Neural cell (in vitro differentiated cells): ENCODE measurements around the gene CDKL4. TPM values are rescaled to one million over a fixed set of nuclear protein-coding genes. Genes with fewer than 3 reads are reported as not detected.
"Not testable (repeated sequence)": the region's sequence is repeated elsewhere in the genome, so short reads cannot be mapped to it uniquely, and the experiment has no call there.

Experiments
- H2AFZ ChIP-seq: fragments of 200-600, 300-800 bp; sonication (generic), shearing (Covaris generic); 2 replicates; pipeline ENCODE4 v1.6.0; 2014; ENCODE audit warnings: low read depth, mild to moderate bottlenecking, antibody characterized with exemption, low read length, moderate library complexity
- H3F3A ChIP-seq: fragments of 200-600 bp; shearing (Covaris generic); 2 replicates; pipeline ENCODE4 v1.6.1; 2016; ENCODE audit warnings: mild to moderate bottlenecking, moderate library complexity, mixed read lengths, antibody characterized with exemption, low read length; ENCODE audit not compliant: insufficient read depth, poor library complexity, severe bottlenecking
- H3K27ac ChIP-seq: fragments of 200-600, 300-800 bp; sonication (generic), shearing (Covaris generic); 2 replicates; pipeline ENCODE4 v1.5.1; 2014; ENCODE audit warnings: mild to moderate bottlenecking, low read length, moderate library complexity
- H3K27me3 ChIP-seq: fragments of 300-800, 200-600 bp; sonication (generic), shearing (Covaris generic); 2 replicates; pipeline ENCODE4 v1.6.0; 2014; ENCODE audit warnings: mild to moderate bottlenecking, low read depth, low read length, moderate library complexity; ENCODE audit not compliant: insufficient read depth
- H3K36me3 ChIP-seq: fragments of 300-800, 200-600 bp; sonication (generic), shearing (Covaris generic); 2 replicates; pipeline ENCODE4 v1.5.1; 2014; ENCODE audit warnings: mild to moderate bottlenecking, antibody characterized with exemption, low read length, moderate library complexity; ENCODE audit not compliant: insufficient read depth
- H3K4me2 ChIP-seq: fragments of 300-800, 200-600 bp; sonication (generic), shearing (Covaris generic); 2 replicates; pipeline ENCODE4 v1.6.0; 2014; ENCODE audit warnings: mild to moderate bottlenecking, low read length
- H3K4me3 ChIP-seq: fragments of 300-800, 200-600 bp; sonication (generic), shearing (Covaris generic); 2 replicates; pipeline ENCODE4 v1.5.1; 2014; ENCODE audit warnings: mild to moderate bottlenecking, low read length, moderate library complexity
- H3K79me2 ChIP-seq: fragments of 200-600 bp; shearing (Covaris generic); replicated peaks from 2 replicates; pipeline ENCODE4 v1.6.0; 2014; ENCODE audit warnings: mild to moderate bottlenecking, low read length, moderate library complexity; ENCODE audit not compliant: insufficient read depth
- H3K9ac ChIP-seq: fragments of 300-800, 200-600 bp; sonication (generic), shearing (Covaris generic); 2 replicates; pipeline ENCODE4 v1.6.1; 2016; ENCODE audit warnings: mild to moderate bottlenecking, low read length, mixed read lengths
- H3K9me2 ChIP-seq: fragments of 200-600 bp; shearing (Covaris generic); 2 replicates; pipeline ENCODE4 v1.6.1; 2016; ENCODE audit warnings: mild to moderate bottlenecking, low read length, mixed read lengths; ENCODE audit not compliant: insufficient read depth
- H3K9me3 ChIP-seq: fragments of 200-600, 300-800 bp; sonication (generic), shearing (Covaris generic); 2 replicates; pipeline ENCODE4 v1.6.1; 2016; ENCODE audit warnings: mild to moderate bottlenecking, mixed run types, low read length, moderate library complexity, mixed read lengths
- H4K20me1 ChIP-seq: fragments of 200-600 bp; shearing (Covaris generic); 2 replicates; pipeline ENCODE4 v1.6.1; 2016; ENCODE audit warnings: mild to moderate bottlenecking, mixed run types; ENCODE audit not compliant: insufficient read depth
- CTCF ChIP-seq: fragments of 450-650 bp; IDR thresholded peaks from 2 replicates; pipeline ENCODE4 v1.5.1; 2014; ENCODE audit warnings: antibody characterized with exemption, mild to moderate bottlenecking, moderate library complexity; ENCODE audit not compliant: poor library complexity, severe bottlenecking
- EP300 ChIP-seq: fragments of 450-650 bp; conservative IDR thresholded peaks from 2 replicates; pipeline ENCODE4 v1.6.1; 2014; ENCODE audit warnings: antibody characterized with exemption, mild to moderate bottlenecking, moderate library complexity; ENCODE audit not compliant: poor library complexity, severe bottlenecking
- EZH2 ChIP-seq: fragments of 200-600, 300-800 bp; shearing (Covaris generic), sonication (generic); IDR thresholded peaks from 2 replicates; pipeline ENCODE4 v1.6.1; 2014; ENCODE audit warnings: antibody characterized with exemption, low read length, borderline replicate concordance, mild to moderate bottlenecking; ENCODE audit not compliant: insufficient read depth, poor library complexity, severe bottlenecking
- MXI1 ChIP-seq: fragments of 450-650 bp; conservative IDR thresholded peaks from 2 replicates; pipeline ENCODE4 v1.6.1; 2014; ENCODE audit warnings: antibody characterized with exemption, mild to moderate bottlenecking; ENCODE audit not compliant: poor library complexity, severe bottlenecking
- POLR2AphosphoS5 ChIP-seq: IDR thresholded peaks from 2 replicates; pipeline ENCODE4 v1.6.1; 2012
- RAD21 ChIP-seq: fragments of 450-650 bp; conservative IDR thresholded peaks from 2 replicates; pipeline ENCODE4 v1.6.1; 2014; ENCODE audit warnings: antibody characterized with exemption, mild to moderate bottlenecking, moderate library complexity
- REST ChIP-seq: IDR thresholded peaks from 2 replicates; pipeline ENCODE4 v1.6.1; 2012; ENCODE audit warnings: borderline replicate concordance
- SMC3 ChIP-seq: fragments of 450-650 bp; conservative IDR thresholded peaks from 2 replicates; pipeline ENCODE4 v1.6.1; 2014; ENCODE audit warnings: antibody characterized with exemption, mild to moderate bottlenecking, moderate library complexity; ENCODE audit not compliant: poor library complexity
- TAF1 ChIP-seq: IDR thresholded peaks from 2 replicates; pipeline ENCODE4 v1.6.1; 2012; ENCODE audit warnings: low read depth
- polyA plus RNA-seq: library from polyadenylated mRNA; depleted of rRNA; stranded (reverse); fragments of >200 nt; gene quantifications from 2 replicates; pipeline ENCODE4 v1.2.3, GENCODE V29; 2014

The CDKL4 gene
- polyA plus RNA-seq, 1 donor from 2014 or later = not detected

- Histone ChIP-seq H3F3A (no peaks in the 10 kb centered on the region), H4K20me1 (no peaks in the 10 kb centered on the region), H3K9ac (no peak overlapping the region), H3K79me2 (no peaks in the 10 kb centered on the region), H3K36me3 (no peaks in the 10 kb centered on the region), H3K9me2 (no peaks in the 10 kb centered on the region), H3K4me3 (no peak overlapping the region), H3K27ac (no peak overlapping the region), H3K27me3 (no peaks in the 10 kb centered on the region), H3K9me3 (no peaks in the 10 kb centered on the region), H2AFZ (no peak overlapping the region), H3K4me2 (no peak overlapping the region)
- no peak for TF ChIP-seq TAF1
- no peak for TF ChIP-seq EP300
- TF ChIP-seq EZH2 = no peak
These were observed 104.1 kb downstream of the CDKL4 start for GRCh38 chr2:39139511-39140237.

GRCh38 chr2:39138837-39139211 lies 104.9 kb downstream of the CDKL4 start:
- Histone ChIP-seq H3K4me2 (no peak overlapping the region), H3K79me2 (no peaks in the 10 kb centered on the region), H3K27ac (no peak overlapping the region), H3K27me3 (no peaks in the 10 kb centered on the region), H4K20me1 (no peaks in the 10 kb centered on the region), H2AFZ (no peak overlapping the region), H3K9me2 (no peaks in the 10 kb centered on the region), H3K9ac (no peak overlapping the region), H3F3A (no peaks in the 10 kb centered on the region), H3K9me3 (no peaks in the 10 kb centered on the region), H3K4me3 (no peak overlapping the region), H3K36me3 (no peaks in the 10 kb centered on the region)
- TF ChIP-seq EP300 = no peak
- no peak for TF ChIP-seq CTCF
- no peak for TF ChIP-seq RAD21
- no peak for TF ChIP-seq EZH2
- no peak for TF ChIP-seq MXI1
- no peak for TF ChIP-seq TAF1
- no peak for TF ChIP-seq SMC3
- no peak for TF ChIP-seq POLR2AphosphoS5
- TF ChIP-seq REST = no peak

GRCh38 chr2:39138187-39138836 lies 105.5 kb downstream of the CDKL4 start:
- H2AFZ ChIP-seq, H3K9me3 ChIP-seq: not testable (repeated sequence)

More at GRCh38 chr2:39138187-39138836, 105.5 kb downstream of the CDKL4 start:
- H3K36me3 ChIP-seq, H3K27me3 ChIP-seq, H3K9ac ChIP-seq, H4K20me1 ChIP-seq, H3K4me3 ChIP-seq, H3K27ac ChIP-seq, H3K9me2 ChIP-seq, H3K79me2 ChIP-seq, H3K4me2 ChIP-seq, H3F3A ChIP-seq: not testable (repeated sequence)
